ENCODE results near the gene DACT2.

DACT2 gene

DNA sequence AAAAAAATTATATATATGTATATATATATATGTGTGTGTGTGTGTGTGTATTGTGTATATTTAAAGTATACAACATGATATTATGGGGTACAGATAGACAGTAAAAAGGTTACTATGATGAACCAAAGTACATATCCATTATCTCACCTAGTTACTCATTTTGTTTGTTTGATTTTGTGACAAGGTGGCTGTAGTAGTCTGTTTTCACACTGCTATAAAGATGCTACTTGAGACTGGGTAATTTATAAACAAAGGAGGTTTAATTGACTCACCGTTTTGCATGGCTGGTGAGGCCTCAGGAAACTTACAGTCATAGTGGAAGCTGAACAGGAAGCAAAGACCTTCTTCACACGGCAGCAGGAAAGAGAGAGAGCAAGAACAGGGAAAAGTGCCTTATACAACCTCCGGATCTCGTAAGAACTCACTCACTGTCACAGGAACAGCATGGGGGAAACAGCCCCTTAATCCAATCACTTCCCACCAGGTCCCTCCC lies 30.2 kb upstream of the DACT2 start:
- in situ Hi-C loops (cut with HindIII; ENCODE audit: low sequenced_read_pairs): loop anchor here (5.0 kb wide), 3 partner anchors 43 to 87 kb away; no protein-coding TSS in a partner anchor

DNA sequence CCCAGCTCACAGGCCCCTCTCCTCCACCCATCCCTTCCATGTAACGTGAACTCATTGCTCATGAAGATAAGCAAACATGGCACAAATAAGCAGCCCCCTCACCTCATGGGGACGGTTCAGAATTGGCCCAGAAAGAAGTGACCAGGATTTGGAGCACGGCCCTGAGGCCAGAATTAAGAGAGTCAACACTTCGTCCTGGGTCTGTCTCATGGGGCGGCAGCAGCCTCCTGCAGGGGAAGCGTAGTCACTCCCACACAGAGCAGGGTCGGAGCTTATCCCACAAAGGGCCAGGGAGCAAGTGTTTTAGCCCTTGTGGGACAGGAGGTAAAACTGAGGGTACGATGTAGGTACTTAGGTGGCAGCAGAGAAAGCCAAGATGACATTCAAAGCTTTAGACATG lies 28.6 kb upstream of the DACT2 start:
- in situ Hi-C loops (cut with HindIII; ENCODE audit: low sequenced_read_pairs): loop anchor here (5.0 kb wide), 3 partner anchors 44 to 86 kb away; no protein-coding TSS in a partner anchor

DNA sequence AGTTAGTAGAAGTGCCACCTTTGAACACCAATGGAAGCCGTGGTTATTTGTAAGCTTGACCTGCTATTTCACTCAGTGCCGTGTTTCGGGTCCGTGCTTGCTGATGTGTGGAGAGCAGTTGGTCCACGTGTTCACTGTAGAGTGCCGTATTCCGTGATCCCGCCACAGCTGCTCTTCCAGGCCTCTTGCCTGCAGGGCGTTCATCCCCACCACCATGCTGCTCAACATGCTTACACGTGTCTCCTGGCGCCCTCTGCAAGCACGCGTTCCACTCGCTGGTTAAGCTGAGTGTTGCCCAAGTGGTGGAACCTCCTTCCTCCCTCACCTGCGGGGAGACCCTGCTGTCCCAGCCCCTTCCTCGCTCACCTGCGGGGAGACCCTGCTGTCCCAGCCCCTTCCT lies 28.0 kb upstream of the DACT2 start:
- in situ Hi-C loops (cut with HindIII; ENCODE audit: low sequenced_read_pairs): loop anchor here (5.0 kb wide), 3 partner anchors 45 to 85 kb away; no protein-coding TSS in a partner anchor

DNA sequence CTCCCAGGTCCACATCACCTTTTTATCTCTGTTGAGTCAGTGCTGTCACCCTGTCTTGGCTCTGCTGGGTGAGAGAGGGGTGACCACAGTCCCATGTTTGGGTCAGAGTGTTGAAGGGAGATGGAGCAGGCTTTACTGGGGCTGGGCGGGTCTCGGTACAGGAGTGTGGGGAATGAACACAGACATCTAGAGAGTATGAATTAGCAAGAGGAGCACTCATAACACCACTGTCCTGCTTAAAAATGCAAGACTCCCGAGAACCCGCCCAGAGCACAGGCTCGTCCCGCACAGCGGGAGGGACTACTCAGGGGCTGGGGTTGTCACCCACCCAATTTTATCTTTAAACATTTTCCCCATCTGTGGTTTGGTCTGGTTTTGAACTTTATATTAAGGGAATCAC lies 27.5 kb upstream of the DACT2 start:
- in situ Hi-C loops (cut with HindIII; ENCODE audit: low sequenced_read_pairs): loop anchor here (5.0 kb wide), 3 partner anchors 45 to 85 kb away; no protein-coding TSS in a partner anchor

DNA sequence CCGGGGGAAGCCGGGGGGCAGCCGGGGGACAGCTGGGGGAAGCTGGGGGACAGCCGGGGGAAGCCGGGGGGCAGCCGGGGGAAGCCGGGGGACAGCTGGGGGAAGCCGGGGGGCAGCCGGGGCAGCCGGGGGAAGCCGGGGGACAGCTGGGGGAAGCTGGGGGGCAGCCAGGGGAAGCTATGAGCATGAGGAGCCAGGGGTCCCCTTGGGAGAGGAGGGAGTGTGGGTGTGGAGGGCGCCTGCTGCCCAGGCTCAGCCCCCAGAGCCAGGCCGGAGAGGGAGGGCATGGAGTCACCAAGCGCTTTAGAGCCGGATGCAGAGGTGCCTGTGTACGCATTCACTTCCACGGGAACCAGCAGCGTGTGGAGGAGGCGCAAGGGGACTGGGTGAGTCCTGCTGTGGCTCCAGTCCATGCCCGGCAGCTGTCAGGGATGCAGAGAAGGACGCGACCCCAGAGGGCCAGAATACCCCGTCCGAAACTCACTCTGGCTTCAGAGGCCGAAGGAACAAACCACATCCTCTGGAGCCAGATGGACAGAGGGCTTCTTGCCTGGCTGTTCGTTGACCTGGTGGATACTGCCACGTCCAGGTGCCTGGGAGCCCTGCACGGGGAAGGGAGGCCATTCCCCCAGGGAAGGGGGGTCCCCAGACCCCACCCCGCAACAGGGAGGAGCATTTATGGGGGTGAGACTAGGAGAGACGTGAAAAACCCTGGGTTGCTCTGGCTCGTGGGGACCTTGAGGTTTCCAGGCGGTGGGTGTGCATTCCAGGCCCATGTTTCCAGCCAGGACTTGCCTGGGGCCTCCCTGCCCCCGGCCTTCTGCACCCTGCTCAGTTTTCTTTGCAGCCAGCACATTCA lies 26.5 kb upstream of the DACT2 start:
- in situ Hi-C loops (cut with HindIII; ENCODE audit: low sequenced_read_pairs): loop anchor here (5.0 kb wide), 3 partner anchors 46 to 84 kb away; no protein-coding TSS in a partner anchor

DNA sequence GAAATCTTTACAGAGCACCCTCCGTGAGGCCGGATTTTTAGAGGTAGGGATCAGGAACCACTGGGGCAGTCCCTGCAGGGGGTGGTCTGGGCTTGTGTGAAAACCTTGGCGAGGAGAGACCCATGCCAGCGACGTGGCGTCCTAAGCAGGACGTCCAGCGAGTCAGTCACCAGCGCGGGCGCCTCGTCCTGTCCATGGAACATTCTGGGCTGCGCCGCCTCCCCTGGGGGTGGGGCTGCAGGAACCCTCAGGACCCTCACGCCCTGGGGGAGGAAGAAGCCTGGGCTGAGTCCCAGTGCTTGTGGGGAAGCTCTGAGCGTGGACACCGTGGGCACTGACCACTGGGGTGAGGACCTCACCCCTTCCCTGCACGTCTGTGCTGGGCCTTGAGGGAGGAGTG lies 25.7 kb upstream of the DACT2 start:
- in situ Hi-C loops (cut with HindIII; ENCODE audit: low sequenced_read_pairs): loop anchor here (5.0 kb wide), 3 partner anchors 47 to 83 kb away; no protein-coding TSS in a partner anchor

DNA sequence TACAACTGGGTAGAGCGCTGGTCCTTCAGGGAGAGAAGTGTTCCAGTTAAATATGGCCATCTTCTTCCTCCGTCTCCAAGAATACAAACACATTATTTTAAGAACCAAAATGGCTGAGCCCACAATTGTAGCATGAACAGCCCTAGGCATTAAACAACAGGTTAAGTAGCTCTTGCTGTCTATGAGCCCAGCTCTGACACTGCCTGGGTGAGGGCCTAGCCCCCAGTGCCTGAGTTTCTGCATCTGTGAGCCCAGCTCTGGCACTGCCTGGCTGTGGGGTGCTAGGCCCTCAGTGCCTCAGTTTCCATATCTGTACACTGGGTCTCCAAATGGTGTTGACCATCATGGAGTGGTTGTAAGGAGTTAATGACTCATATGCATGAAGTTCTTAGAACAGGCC lies 24.8 kb upstream of the DACT2 start:
- in situ Hi-C loops (cut with HindIII; ENCODE audit: low sequenced_read_pairs): no loop called here

DNA sequence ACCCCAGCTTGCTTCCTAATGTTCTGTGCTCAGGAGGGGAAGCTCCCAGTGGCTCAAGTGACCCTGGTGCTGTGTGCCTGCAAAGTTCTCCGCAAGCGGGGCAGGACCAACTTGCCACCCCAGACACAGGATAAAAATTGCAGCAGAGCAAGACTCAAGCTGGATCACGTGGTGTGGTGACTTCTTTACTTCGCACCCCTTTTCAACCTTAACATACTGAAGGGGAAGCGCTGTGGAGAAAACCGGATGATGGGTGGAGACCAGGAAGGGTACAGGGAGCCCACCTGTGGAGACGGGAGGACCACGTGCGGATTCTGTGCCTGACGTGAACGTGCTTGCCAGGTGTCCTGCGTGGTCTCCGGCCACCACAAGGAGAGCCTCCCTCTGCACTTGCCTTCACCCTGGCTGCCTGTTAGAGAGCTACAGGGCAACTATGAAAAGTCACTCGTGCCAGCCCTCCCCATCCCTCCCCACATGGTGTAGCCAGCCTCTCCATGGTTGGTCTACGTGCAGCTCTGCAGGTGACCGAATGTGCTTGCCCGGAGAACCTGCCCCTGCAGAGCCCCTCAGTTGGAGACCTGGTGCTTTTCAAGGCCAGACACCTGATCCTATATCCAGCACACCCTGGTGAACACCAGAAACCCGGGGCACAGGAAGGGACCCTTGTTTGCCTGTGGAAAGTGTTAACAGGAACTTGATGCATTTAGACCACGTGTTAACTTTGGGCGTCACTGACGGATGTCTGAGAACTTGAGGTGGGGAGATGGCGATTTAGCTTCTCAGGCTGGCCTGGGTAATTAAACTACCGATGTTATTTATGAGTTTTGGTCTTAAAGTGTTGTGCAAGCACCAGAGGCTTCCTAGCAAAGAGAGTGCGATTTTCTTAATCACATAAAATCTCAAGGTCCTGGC lies 23.9 kb upstream of the DACT2 start:
- in situ Hi-C loops (cut with HindIII; ENCODE audit: low sequenced_read_pairs): no loop called here

DNA sequence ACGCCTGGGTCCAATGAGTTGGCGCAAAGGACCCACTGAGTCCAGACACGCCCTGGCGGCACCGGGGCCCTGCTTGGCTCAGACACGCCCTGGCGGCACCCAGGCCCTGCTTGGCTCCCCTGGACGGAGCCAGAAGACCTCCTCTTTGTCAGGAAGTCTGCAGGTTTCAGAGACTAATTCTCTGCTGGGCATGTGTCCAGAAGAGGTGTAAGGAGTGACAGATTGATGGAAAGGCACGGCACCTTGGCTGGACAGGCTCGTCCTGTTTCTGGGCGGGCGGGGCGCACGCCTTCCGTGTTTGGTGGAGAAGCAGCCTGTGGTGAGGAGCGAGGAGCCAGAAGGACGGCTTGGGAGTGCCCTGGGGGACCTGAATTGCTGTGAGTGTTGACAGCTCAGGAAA lies 23.1 kb upstream of the DACT2 start:
- in situ Hi-C loops (cut with HindIII; ENCODE audit: low sequenced_read_pairs): no loop called here

DNA sequence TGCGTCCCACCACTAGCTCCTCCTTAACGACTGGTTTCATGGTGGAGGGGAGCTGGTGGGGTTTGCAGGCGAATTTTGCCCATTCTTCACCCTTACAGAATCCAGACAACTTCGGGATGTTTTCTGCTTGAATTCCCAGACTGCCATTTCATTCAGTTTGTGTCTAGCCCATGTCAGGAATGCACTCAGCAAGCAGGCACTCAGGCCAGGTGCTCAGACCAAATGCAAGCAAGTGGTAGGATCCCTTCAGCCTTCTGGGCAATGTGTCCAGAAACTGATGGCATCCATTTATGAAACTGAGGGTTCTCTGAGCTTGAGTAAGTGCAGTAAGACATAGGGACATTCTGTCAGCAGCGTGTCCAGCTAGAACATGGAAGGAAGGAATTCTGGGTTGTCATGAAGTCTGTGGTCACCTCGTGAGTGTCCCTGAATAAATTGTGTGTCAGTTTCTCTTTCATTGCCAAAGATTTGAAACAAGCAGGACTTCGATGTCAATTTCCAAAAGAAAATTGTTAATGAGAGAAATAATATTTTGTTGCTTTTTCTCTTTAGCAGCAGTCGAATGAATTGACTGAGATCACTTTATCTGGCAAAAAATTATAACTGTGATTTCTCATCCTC lies 21.8 kb upstream of the DACT2 start:
- in situ Hi-C loops (cut with HindIII; ENCODE audit: low sequenced_read_pairs): no loop called here

DNA sequence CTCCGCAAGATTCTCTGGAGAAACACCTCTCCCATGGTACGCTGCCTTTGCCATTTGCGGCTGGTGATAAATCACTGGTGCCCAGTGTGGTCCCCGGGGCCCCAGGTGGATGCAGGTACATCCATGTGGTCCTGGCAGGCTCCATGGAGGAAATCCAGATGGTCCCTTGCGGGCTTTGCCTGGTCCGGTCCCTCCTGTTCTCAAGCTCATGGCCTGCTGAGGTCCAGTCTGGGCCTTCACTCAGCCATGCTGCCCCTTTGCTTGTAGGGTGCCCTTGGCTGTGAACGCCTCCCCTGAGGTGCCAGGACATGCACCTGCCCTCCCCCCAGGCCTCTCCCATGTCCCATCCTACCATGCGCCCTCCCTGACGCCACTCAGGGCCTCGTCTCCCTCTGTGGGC lies 21.2 kb upstream of the DACT2 start:
- in situ Hi-C loops (cut with HindIII; ENCODE audit: low sequenced_read_pairs): no loop called here

DNA sequence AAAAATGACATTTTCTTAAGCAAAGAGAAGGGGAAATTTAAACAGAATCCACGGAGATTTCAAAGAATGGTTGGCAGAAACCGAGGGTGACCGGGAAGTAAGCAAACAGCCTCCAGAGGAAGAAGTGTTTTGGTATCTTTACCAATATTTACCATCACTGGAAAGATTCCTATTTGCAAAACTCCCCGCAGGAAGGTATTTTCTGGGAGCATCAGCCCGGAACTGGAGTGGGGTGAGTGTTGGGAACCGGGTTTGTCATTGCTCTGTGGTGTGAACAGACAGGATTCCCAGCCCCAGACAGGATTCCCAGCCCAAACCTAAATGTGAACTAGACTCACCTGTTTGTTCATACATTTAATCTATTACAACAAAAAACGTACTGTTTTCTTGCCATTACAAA lies 19.2 kb upstream of the DACT2 start:
- in situ Hi-C loops (cut with HindIII; ENCODE audit: low sequenced_read_pairs): no loop called here

DNA sequence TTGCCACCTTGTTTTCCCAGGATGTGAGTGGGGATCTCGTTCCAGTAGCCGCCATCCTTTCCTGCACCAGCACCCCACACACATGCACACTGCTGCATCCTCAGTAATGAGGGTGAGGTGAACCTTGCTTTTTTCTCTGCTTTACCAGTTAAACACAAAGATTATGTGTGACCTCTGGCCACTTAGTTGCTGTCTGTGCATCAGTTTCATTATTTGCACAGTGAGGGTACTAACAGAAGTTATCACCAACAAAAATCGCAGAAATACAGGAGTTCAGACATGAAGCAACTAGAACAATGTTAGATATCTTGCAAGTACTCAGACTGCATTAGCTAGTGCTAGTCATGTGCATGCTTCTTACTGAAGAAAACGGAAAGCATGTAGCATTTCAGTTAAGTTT lies 17.4 kb upstream of the DACT2 start:
- in situ Hi-C loops (cut with HindIII; ENCODE audit: low sequenced_read_pairs): no loop called here

DNA sequence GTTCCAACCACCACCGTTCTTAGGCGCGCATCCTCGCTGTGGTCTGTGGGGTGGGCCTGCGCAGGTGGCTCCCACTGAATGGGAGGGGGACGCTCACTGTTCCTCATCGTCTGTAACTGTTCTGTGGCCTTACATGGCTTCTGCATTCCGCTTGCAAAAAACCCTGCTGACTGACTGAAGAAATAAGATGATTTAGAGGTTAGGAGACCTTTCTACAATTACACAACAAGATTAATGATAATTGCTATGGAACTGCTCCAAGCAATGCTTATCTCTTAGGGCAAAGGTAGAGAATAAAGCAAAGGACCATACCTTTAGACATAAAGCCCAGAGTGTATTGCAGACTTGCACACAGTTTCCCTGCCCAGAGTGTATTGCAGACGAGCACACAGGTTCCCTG lies 14.4 kb upstream of the DACT2 start:
- in situ Hi-C loops (cut with HindIII; ENCODE audit: low sequenced_read_pairs): no loop called here

DNA sequence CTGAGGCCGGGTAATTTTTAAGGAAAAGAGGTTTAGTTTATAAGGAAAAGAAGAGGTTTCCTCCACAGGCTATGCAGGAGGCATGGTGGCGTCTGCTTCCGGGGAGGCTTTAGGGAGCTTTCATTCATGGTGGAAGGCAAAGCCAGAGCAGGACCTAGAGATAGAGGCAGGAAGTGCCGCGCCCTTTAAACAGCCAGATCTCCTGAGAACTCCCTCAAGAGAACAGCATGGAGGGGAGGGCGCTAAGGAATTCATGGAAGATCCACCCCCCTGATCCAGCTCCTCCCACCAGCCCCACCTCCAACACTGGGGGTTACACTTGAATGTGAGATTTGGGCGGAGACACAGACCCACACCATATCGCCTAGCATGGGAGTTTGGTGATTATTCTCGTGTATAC lies 13.9 kb upstream of the DACT2 start:
- in situ Hi-C loops (cut with HindIII; ENCODE audit: low sequenced_read_pairs): no loop called here

DNA sequence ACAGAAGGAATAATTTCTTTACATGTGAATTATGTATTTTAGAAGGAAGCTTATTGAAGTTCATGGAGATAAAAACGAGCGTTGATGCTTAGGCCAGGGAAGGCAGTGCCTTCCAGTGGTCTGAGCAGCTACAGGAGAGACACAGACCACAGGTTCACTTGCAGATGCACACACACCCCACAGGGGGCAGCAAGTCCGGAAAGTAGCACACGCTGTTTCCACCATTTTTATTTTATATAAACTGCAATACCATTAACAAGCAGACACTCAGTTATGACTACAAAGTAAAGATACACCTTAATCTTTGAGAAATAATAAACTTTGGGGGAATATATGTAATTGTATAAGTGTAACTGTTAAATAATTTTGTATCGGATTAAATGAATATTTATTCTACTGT lies 13.5 kb upstream of the DACT2 start:
- in situ Hi-C loops (cut with HindIII; ENCODE audit: low sequenced_read_pairs): no loop called here

DNA sequence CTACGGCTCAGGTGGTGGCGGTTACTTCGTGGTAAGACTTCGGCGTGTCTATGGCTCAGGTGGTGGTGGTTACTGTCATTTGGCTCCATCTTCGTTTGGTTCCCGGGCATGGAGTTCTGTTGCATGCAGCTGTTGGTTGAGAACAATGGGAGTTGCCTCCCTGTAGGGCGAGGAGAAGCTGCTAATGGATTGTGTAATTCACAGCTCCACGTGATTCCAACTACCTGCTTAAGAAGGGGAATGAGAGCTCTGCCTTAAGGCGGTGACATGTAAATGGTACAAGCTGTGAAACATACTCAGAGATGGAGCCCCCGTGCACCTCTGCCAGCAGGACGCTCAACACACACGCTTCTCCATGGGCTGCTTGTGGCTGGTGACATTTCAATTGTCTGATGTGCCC lies 12.4 kb upstream of the DACT2 start:
- in situ Hi-C loops (cut with HindIII; ENCODE audit: low sequenced_read_pairs): no loop called here

DNA sequence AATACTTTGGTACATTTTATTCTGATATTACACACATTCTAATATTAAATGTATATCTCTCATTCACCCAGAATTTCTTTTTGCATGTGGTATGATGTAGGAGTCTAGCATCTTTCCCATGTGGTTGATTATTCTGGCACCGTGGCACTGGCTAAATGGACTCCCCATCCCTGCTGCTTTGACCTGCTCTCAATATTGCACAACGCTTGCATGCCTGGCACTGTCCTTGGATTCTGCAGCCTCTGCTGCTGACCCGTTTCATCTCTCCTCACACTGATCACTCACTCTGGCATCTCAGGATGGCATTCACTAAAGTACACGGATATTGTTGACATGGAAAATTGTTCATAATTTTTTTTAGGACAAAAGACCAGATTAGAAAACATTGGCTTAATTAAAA lies 11.5 kb upstream of the DACT2 start:
- in situ Hi-C loops (cut with HindIII; ENCODE audit: low sequenced_read_pairs): no loop called here

DNA sequence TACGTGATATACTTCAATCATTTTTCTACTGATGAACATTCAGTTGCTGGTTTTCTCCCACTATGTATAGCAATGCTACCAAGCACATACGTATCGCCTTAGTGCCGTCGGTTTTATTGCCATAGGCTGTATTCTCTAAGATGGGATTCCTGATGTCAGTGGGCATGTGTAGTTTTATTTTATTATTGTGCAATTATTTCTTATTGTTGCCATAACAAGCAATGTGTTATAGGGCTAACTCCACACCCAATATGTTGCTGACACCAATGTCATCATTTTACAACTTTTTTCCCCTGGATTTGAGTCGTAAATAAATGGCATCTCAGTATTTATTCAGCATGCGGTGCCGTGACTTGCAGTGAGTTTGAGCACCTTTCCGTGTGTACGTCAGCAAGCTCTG lies 10.8 kb upstream of the DACT2 start:
- in situ Hi-C loops (cut with HindIII; ENCODE audit: low sequenced_read_pairs): no loop called here

DNA sequence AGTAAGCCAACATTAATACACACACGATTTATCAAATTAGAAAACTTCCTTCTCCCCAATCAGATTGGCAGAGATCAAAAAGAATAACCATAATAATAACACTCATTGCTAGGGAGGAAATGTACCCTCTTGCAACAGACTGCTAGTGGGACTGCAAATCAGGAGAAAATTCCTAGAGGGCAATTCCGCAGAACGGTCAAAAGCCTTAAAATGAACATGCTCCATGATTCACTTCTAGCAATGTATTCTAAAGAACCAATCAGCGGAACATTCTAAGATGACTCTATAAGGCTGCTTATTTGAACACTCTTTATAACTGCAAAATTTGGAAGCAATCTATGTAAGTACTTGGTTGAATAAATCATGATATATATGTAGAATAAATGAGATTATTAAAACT lies 8.5 kb upstream of the DACT2 start:
- in situ Hi-C loops (cut with HindIII; ENCODE audit: low sequenced_read_pairs): no loop called here
